Right lobe of liver (tissue), 4 donors: ENCODE measurements around the gene ADIRF.

Source experiments
- POLR2A ChIP-seq: fragments of 450-650 bp; IDR thresholded peaks from one replicate; pipeline ENCODE4 v1.6.1; 2017; ENCODE audit warnings: antibody characterized with exemption, mild to moderate bottlenecking
- TF ChIP-seq, protein P1 (sequence below), 4 donors: fragments of 200-600 bp in 3 of 4; fragments of 450-650 bp in 1 of 4; IDR thresholded peaks; one replicate each; pipeline versions ENCODE4 v1.5.1 to v1.8.0; 2016 to 2022; ENCODE audit warnings: antibody characterized with exemption in 4 of 4, mild to moderate bottlenecking in 2 of 4
- donor health status: DM: no; HTN: no; CAD: no.
- donor health status: DM: no; HTN: no; CAD: no.
- donor health status: DM: no; HTN: yes; CAD: no.

DNA sequence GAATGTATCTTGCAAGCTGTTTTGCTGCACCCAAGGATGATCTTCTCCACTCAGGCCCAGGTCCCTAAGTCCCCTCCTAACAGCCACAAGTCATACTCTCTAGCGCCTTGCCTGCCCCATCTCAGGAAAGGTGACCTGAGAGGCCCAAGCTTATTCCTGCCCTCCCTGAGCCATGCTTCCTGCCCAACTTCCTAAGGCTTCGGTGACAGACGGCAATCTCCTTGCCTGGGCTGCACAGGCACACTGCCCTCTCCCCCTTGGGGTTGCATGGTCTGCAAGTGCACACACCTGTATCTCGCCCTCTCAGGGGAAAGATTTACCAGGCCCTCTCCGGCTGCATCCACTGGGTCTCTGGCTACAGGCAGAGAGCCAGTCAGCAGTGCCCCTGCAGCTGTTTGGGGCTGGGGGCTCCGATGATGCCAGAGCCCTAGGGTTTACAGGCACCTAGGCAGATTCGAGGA is 771 bp upstream of the ADIRF start:
- TF ChIP-seq, protein P1, sequence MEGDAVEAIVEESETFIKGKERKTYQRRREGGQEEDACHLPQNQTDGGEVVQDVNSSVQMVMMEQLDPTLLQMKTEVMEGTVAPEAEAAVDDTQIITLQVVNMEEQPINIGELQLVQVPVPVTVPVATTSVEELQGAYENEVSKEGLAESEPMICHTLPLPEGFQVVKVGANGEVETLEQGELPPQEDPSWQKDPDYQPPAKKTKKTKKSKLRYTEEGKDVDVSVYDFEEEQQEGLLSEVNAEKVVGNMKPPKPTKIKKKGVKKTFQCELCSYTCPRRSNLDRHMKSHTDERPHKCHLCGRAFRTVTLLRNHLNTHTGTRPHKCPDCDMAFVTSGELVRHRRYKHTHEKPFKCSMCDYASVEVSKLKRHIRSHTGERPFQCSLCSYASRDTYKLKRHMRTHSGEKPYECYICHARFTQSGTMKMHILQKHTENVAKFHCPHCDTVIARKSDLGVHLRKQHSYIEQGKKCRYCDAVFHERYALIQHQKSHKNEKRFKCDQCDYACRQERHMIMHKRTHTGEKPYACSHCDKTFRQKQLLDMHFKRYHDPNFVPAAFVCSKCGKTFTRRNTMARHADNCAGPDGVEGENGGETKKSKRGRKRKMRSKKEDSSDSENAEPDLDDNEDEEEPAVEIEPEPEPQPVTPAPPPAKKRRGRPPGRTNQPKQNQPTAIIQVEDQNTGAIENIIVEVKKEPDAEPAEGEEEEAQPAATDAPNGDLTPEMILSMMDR (IDR thresholded peaks at IDR 0.05): no peak
- no peak for TF ChIP-seq POLR2A
